GM12878 (cell line): ENCODE data around the gene CNTN6. TPM values are rescaled to one million over a fixed set of nuclear protein-coding genes. Genes with fewer than 3 reads are reported as not detected.

Experiments
- ATAC-seq: fragments of 200-7000 bp; cut with Tn5 transposase; 3 replicates; pipeline ENCODE4 v1.9.1; 2020; ENCODE audit warnings: mild to moderate bottlenecking, moderate library complexity
- BruUV-seq: library from RNA; stranded (reverse); fragments of 400-500 nt; replicated peaks from 2 replicates; lab custom pipeline; 2021; lab: Mats Ljungman, UMichigan
- CTCF ChIA-PET: fragments of 300-600 bp; sonication (Branson Sonifier 250); formaldehyde crosslinking; extraction: SDS; loops from one replicate; lab custom pipeline; 2021; ENCODE audit warnings: inconsistent platforms; lab: Yijun Ruan, JAX
- POLR2A ChIA-PET: fragments of 350-600 bp; formaldehyde crosslinking; extraction: SDS; loops from one replicate; lab custom pipeline; 2021; ENCODE audit warnings: inconsistent platforms; lab: Charles Lee
- RAD21 ChIA-PET: fragments of 300-600 bp; sonication (Branson Sonifier 250); formaldehyde crosslinking; loops from one replicate; lab custom pipeline; 2023; ENCODE audit warnings: antibody characterized with exemption; ENCODE audit not compliant: unreplicated experiment; lab: Charles Lee
- SMC1A ChIA-PET: fragments of 300-600 bp; sonication (Branson Sonifier 250); formaldehyde crosslinking; loops from one replicate; lab custom pipeline; 2023; ENCODE audit not compliant: unreplicated experiment, uncharacterized antibody; lab: Charles Lee
- DNase-seq: peaks from one replicate; pipeline ENCODE4 v3.0.0-alpha.2; 2011; ENCODE audit warnings: low read depth, low spot score
- FAIRE-seq: peaks from 3 replicates; lab custom pipeline; 2011; peaks lifted over from hg19 to GRCh38; lab: Jason Lieb, UNC
- H2AFZ ChIP-seq: 2 replicates; pipeline ENCODE4 v1.6.0; 2011; ENCODE audit warnings: low read depth, low read length, control low read depth; ENCODE audit not compliant: control insufficient read depth
- H3K27ac ChIP-seq: 2 replicates; pipeline ENCODE4 v1.5.1; 2011; ENCODE audit warnings: control low read depth; ENCODE audit not compliant: control insufficient read depth, insufficient read depth
- H3K27me3 ChIP-seq, 2 experiments: replicated peaks in 1 of 2; 2 replicates each; pipeline versions ENCODE4 v1.6.0 to v1.6.1; 2011; ENCODE audit warnings: low read length in 1 of 2; ENCODE audit not compliant: control insufficient read depth in 2 of 2, insufficient read depth in 2 of 2
- H3K36me3 ChIP-seq, 2 experiments: 2 replicates each; pipeline ENCODE4 v1.5.1; 2011; ENCODE audit warnings: low read length in 1 of 2; ENCODE audit not compliant: control insufficient read depth in 2 of 2, insufficient read depth in 2 of 2
- H3K4me1 ChIP-seq: 2 replicates; pipeline ENCODE4 v1.6.1; 2011; ENCODE audit warnings: mild to moderate bottlenecking, low read length, moderate library complexity, mixed read lengths; ENCODE audit not compliant: control insufficient read depth, insufficient read depth
- H3K4me2 ChIP-seq: 2 replicates; pipeline ENCODE4 v1.6.0; 2011; ENCODE audit warnings: control low read depth; ENCODE audit not compliant: control insufficient read depth, insufficient read depth
- H3K4me3 ChIP-seq: fragments of 200-600 bp; sonication (generic); 2 replicates; pipeline ENCODE4 v1.5.1; 2016
- H3K79me2 ChIP-seq: 2 replicates; pipeline ENCODE4 v1.6.0; 2011; ENCODE audit warnings: low read length; ENCODE audit not compliant: control insufficient read depth, insufficient read depth
- H3K9ac ChIP-seq: 2 replicates; pipeline ENCODE4 v1.8.0; 2011; ENCODE audit warnings: low read length, control low read depth, mixed read lengths; ENCODE audit not compliant: control insufficient read depth, insufficient read depth
- H3K9me3 ChIP-seq: replicated peaks from 3 replicates; pipeline ENCODE4 v1.5.1; 2011; ENCODE audit warnings: mild to moderate bottlenecking, low read length; ENCODE audit not compliant: control insufficient read depth, insufficient read depth
- H4K20me1 ChIP-seq: 2 replicates; pipeline ENCODE4 v1.6.0; 2011; ENCODE audit not compliant: control insufficient read depth, insufficient read depth
- CEBPB ChIP-seq, 2 experiments: fragments of 150-350 bp in 1 of 2; IDR thresholded peaks; 2 replicates each; pipeline ENCODE4 v1.6.1; 2012 to 2014; ENCODE audit warnings: low read depth in 2 of 2, low read length in 2 of 2, borderline replicate concordance in 1 of 2, inconsistent platforms in 1 of 2
- ESRRA ChIP-seq: IDR thresholded peaks from 2 replicates; pipeline ENCODE4 v1.6.1; 2012; ENCODE audit warnings: mild to moderate bottlenecking, low read length, improper control_type of control experiment
- FOXM1 ChIP-seq: IDR thresholded peaks from 2 replicates; pipeline ENCODE4 v1.6.1; 2012; ENCODE audit warnings: low read depth, mild to moderate bottlenecking, inconsistent platforms, low read length, moderate library complexity
- HDGF ChIP-seq: fragments of 450-650 bp; IDR thresholded peaks from 2 replicates; pipeline ENCODE4 v1.6.1; 2016; ENCODE audit warnings: antibody characterized with exemption
- NR2C2 ChIP-seq: IDR thresholded peaks from 2 replicates; pipeline ENCODE4 v1.6.1; 2011; ENCODE audit warnings: borderline replicate concordance, low read depth; ENCODE audit not compliant: control insufficient read depth, insufficient read length
- RB1 ChIP-seq: fragments of 450-650 bp; formaldehyde crosslinking; IDR thresholded peaks from 2 replicates; pipeline ENCODE4 v1.6.1; 2017; ENCODE audit warnings: mild to moderate bottlenecking, borderline replicate concordance
- STAT1 ChIP-seq: fragments of 450-650 bp; conservative IDR thresholded peaks from 2 replicates; pipeline ENCODE4 v1.6.1; 2014; ENCODE audit warnings: antibody characterized with exemption, mild to moderate bottlenecking
- SUZ12 ChIP-seq: fragments of 200-600 bp; sonication (generic); IDR thresholded peaks from one replicate; pipeline ENCODE4 v1.6.1; 2018; ENCODE audit warnings: antibody characterized with exemption, mild to moderate bottlenecking; ENCODE audit not compliant: unreplicated experiment
- TAF1 ChIP-seq: IDR thresholded peaks from 2 replicates; pipeline ENCODE4 v1.6.1; 2011; ENCODE audit warnings: mild to moderate bottlenecking, low read depth, low read length, borderline replicate concordance
- TARDBP ChIP-seq: IDR thresholded peaks from 2 replicates; pipeline ENCODE4 v1.6.1; 2016; ENCODE audit warnings: borderline replicate concordance
- YBX1 ChIP-seq: fragments of 450-650 bp; IDR thresholded peaks from 2 replicates; pipeline ENCODE4 v1.6.1; 2016; ENCODE audit warnings: antibody characterized with exemption
- ZBED1 ChIP-seq: IDR thresholded peaks from 2 replicates; pipeline ENCODE4 v1.6.1; 2016; ENCODE audit warnings: borderline replicate concordance
- ZNF207 ChIP-seq: fragments of 450-650 bp; IDR thresholded peaks from 2 replicates; pipeline ENCODE4 v1.6.1; 2014; ENCODE audit warnings: antibody characterized with exemption, mild to moderate bottlenecking, borderline replicate concordance
- ZNF217 ChIP-seq: fragments of 450-650 bp; IDR thresholded peaks from 2 replicates; pipeline ENCODE4 v1.6.1; 2017; ENCODE audit warnings: antibody characterized with exemption, mild to moderate bottlenecking
- ZSCAN29 ChIP-seq: fragments of 450-650 bp; IDR thresholded peaks from 2 replicates; pipeline ENCODE4 v1.6.1; 2017; ENCODE audit warnings: mild to moderate bottlenecking, moderate library complexity
- WGBS: methylation state at CpG from one replicate; pipeline ENCODE4 v1.1.6; 2016; ENCODE audit warnings: low lambda C conversion rate; ENCODE audit not compliant: insufficient replicate concordance, insufficient coverage; ENCODE audit errors: missing lambda C conversion rate; 5-methylcytosine and 5-hydroxymethylcytosine counted together
- in situ Hi-C: fragments of 300-500 bp; cut with MboI; formaldehyde crosslinking; loops from 9 replicates; pipeline ENCODE4 v1.14.3; 2018; ENCODE audit warnings: mixed read lengths
- intact Hi-C: fragments of 100-400 bp; cut with micrococcal nuclease; formaldehyde crosslinking; loops from one replicate; pipeline ENCODE4 v1.14.2; 2022; ENCODE audit not compliant: unreplicated experiment
- polyA plus RNA-seq, 11 experiments: library from polyadenylated mRNA; depleted of rRNA in 4 of 11; unstranded in 6 of 11; stranded (reverse) in 5 of 11; fragments of >200 nt; fragmentation: Nextera tagmentation in 4 of 11; fragmentation: Illumina TruSeq in 1 of 11; extraction: Ambion mirVana in 4 of 11; extraction: Trizol in 1 of 11; gene quantifications; 1 replicate in 1 of 11; 2 replicates in 10 of 11; pipeline versions ENCODE4 v1.2.1 to v1.2.3, GENCODE V29; 2011 to 2016; ENCODE audit warnings: inconsistent platforms in 2 of 11, missing spikeins in 2 of 11, low read depth in 1 of 11
- total RNA-seq, 4 experiments: library from RNA; depleted of rRNA in 3 of 4; stranded (reverse); fragments of >200 nt in 3 of 4; fragmentation: Illumina TruSeq in 1 of 4; extraction: Trizol in 1 of 4; gene quantifications; 2 replicates each; pipeline versions ENCODE4 v1.2.1 to v1.2.3, GENCODE V29; 2013 to 2021
- TF ChIP-seq, protein P1 (sequence below): IDR thresholded peaks from 2 replicates; pipeline ENCODE4 v1.6.1; 2011; ENCODE audit warnings: mild to moderate bottlenecking, low read depth, low read length, moderate library complexity; ENCODE audit not compliant: insufficient replicate concordance
- TF ChIP-seq, protein P2 (sequence below): IDR thresholded peaks from 2 replicates; pipeline ENCODE4 v1.6.1; 2012; ENCODE audit warnings: low read depth, low read length, improper control_type of control experiment
- TF ChIP-seq, protein P3 (sequence below): IDR thresholded peaks from 2 replicates; pipeline ENCODE4 v1.6.1; 2012; ENCODE audit warnings: low read length, inconsistent platforms
- TF ChIP-seq, protein P4 (sequence below): IDR thresholded peaks from 2 replicates; pipeline ENCODE4 v1.6.1; 2012; ENCODE audit warnings: mild to moderate bottlenecking, low read depth, low read length
- TF ChIP-seq, protein P5 (sequence below): IDR thresholded peaks from 2 replicates; pipeline ENCODE4 v1.6.1; 2012; ENCODE audit warnings: low read depth, low read length, improper control_type of control experiment

Gene CNTN6
- total and polyA plus RNA-seq, 10 of the 15 experiments (the other 5 are each of a cell fraction or from before 2014, with no cell fraction given), result not detected

DNA sequence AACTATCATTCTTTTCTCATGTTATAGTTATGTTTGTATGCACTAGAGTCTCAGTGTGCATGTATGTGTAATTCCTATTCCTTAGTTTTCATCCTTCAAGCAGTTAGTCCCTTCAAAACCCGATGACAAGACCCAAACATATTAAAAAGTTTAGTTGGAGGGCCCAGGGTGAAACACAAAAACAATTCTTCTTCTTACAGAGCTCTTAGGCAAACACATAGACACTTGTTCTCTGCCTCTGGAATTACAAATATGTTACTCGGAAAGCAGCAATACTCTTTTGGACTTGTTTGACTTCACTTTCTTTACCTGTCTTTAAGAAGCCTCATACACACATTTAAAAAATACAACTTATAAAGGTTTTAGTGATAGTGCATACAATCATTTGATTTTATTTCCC lies 763 bp upstream of the CNTN6 start:
- no peaks in the 10 kb centered on the region for H3K27me3 ChIP-seq
- no TSS peak for BruUV-seq
- no peak overlapping the region for H3K4me3 ChIP-seq
- no peak overlapping the region for H2AFZ ChIP-seq
- H3K36me3 ChIP-seq, result no peaks in the 10 kb centered on the region
- no peak for FAIRE-seq
- no peak for ATAC-seq
- intact Hi-C loops, result no loop called here
- H3K4me2 ChIP-seq, result no peak overlapping the region
- no peak for DNase-seq
- no peak for TF ChIP-seq ZSCAN29
- TF ChIP-seq STAT1, result no peak
- TF ChIP-seq NR2C2, result no peak
- TF ChIP-seq TAF1, result no peak
- TF ChIP-seq ESRRA, result no peak
- no peak for TF ChIP-seq HDGF
- TF ChIP-seq ZBED1, result no peak
- no peak for TF ChIP-seq ZNF217
- TF ChIP-seq TARDBP, result no peak
- TF ChIP-seq, protein P1, sequence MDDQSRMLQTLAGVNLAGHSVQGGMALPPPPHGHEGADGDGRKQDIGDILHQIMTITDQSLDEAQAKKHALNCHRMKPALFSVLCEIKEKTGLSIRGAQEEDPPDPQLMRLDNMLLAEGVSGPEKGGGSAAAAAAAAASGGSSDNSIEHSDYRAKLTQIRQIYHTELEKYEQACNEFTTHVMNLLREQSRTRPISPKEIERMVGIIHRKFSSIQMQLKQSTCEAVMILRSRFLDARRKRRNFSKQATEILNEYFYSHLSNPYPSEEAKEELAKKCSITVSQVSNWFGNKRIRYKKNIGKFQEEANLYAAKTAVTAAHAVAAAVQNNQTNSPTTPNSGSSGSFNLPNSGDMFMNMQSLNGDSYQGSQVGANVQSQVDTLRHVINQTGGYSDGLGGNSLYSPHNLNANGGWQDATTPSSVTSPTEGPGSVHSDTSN, result no peak
- TF ChIP-seq CEBPB (IDR thresholded peaks at IDR 0.05; ENCODE audit: borderline replicate concordance in 1 of 2, low read depth in 2 of 2, low read length in 2 of 2), result no peak
- TF ChIP-seq ZNF207, result no peak
- no peak for TF ChIP-seq YBX1
- TF ChIP-seq SUZ12, result no peak
- no peak for TF ChIP-seq FOXM1
- TF ChIP-seq, protein P2, sequence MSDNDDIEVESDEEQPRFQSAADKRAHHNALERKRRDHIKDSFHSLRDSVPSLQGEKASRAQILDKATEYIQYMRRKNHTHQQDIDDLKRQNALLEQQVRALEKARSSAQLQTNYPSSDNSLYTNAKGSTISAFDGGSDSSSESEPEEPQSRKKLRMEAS, result no peak
- TF ChIP-seq, protein P3, sequence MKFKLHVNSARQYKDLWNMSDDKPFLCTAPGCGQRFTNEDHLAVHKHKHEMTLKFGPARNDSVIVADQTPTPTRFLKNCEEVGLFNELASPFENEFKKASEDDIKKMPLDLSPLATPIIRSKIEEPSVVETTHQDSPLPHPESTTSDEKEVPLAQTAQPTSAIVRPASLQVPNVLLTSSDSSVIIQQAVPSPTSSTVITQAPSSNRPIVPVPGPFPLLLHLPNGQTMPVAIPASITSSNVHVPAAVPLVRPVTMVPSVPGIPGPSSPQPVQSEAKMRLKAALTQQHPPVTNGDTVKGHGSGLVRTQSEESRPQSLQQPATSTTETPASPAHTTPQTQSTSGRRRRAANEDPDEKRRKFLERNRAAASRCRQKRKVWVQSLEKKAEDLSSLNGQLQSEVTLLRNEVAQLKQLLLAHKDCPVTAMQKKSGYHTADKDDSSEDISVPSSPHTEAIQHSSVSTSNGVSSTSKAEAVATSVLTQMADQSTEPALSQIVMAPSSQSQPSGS, result no peak
- TF ChIP-seq, protein P4, sequence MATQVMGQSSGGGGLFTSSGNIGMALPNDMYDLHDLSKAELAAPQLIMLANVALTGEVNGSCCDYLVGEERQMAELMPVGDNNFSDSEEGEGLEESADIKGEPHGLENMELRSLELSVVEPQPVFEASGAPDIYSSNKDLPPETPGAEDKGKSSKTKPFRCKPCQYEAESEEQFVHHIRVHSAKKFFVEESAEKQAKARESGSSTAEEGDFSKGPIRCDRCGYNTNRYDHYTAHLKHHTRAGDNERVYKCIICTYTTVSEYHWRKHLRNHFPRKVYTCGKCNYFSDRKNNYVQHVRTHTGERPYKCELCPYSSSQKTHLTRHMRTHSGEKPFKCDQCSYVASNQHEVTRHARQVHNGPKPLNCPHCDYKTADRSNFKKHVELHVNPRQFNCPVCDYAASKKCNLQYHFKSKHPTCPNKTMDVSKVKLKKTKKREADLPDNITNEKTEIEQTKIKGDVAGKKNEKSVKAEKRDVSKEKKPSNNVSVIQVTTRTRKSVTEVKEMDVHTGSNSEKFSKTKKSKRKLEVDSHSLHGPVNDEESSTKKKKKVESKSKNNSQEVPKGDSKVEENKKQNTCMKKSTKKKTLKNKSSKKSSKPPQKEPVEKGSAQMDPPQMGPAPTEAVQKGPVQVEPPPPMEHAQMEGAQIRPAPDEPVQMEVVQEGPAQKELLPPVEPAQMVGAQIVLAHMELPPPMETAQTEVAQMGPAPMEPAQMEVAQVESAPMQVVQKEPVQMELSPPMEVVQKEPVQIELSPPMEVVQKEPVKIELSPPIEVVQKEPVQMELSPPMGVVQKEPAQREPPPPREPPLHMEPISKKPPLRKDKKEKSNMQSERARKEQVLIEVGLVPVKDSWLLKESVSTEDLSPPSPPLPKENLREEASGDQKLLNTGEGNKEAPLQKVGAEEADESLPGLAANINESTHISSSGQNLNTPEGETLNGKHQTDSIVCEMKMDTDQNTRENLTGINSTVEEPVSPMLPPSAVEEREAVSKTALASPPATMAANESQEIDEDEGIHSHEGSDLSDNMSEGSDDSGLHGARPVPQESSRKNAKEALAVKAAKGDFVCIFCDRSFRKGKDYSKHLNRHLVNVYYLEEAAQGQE, result no peak
- TF ChIP-seq, protein P5, sequence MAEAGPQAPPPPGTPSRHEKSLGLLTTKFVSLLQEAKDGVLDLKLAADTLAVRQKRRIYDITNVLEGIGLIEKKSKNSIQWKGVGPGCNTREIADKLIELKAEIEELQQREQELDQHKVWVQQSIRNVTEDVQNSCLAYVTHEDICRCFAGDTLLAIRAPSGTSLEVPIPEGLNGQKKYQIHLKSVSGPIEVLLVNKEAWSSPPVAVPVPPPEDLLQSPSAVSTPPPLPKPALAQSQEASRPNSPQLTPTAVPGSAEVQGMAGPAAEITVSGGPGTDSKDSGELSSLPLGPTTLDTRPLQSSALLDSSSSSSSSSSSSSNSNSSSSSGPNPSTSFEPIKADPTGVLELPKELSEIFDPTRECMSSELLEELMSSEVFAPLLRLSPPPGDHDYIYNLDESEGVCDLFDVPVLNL, result no peak
- TF ChIP-seq RB1, result no peak
- TF ChIP-seq, all 136 proteins: peak for 0
- ChIA-PET RAD21 (no interaction called here), CTCF (no interaction called here), POLR2A (no interaction called here), SMC1A (no interaction called here)
- in situ Hi-C loops, result loop anchor here (25.0 kb wide), 1 partner anchor 1920 kb away; no protein-coding TSS in a partner anchor
- WGBS, result 2% methylated on average over 2 of the region's 2 CpGs
- Histone ChIP-seq H3K9ac (no peak overlapping the region), H3K9me3 (no peaks in the 10 kb centered on the region), H3K79me2 (no peaks in the 10 kb centered on the region), H3K4me1 (no peaks in the 10 kb centered on the region), H3K27ac (no peak overlapping the region), H4K20me1 (no peaks in the 10 kb centered on the region)
